Colonic mucosa (tissue), 4 donors: ENCODE data around the gene SLC35A2. TPM values are rescaled to one million over a fixed set of nuclear protein-coding genes. Genes with fewer than 3 reads are reported as not detected.
"Not testable (repeated sequence)": the region's sequence is repeated elsewhere in the genome, so short reads cannot be mapped to it uniquely, and the experiment has no call there.

ENCODE experiments used
- DNase-seq: peaks from one replicate; pipeline ENCODE4 v3.0.0-alpha.2; 2020
- H3K27ac ChIP-seq: fragments of 200-600 bp; one replicate; pipeline ENCODE4 v1.8.0; 2021
- H3K27me3 ChIP-seq: fragments of 200-600 bp; one replicate; pipeline ENCODE4 v1.8.0; 2021
- H3K36me3 ChIP-seq: fragments of 200-600 bp; one replicate; pipeline ENCODE4 v1.8.0; 2021
- H3K4me1 ChIP-seq: fragments of 200-600 bp; one replicate; pipeline ENCODE4 v1.8.0; 2021; ENCODE audit warnings: mild to moderate bottlenecking
- H3K4me3 ChIP-seq: fragments of 200-600 bp; one replicate; pipeline ENCODE4 v1.8.0; 2021
- H3K9ac ChIP-seq, 2 donors: one replicate each; pipeline ENCODE4 v1.7.0; 2013; ENCODE audit warnings: control low read depth in 2 of 2, low read depth in 2 of 2, low read length in 2 of 2
- H3K9me3 ChIP-seq: fragments of 200-600 bp; one replicate; pipeline ENCODE4 v1.8.0; 2021
- CTCF ChIP-seq: fragments of 200-600 bp; IDR thresholded peaks from one replicate; pipeline ENCODE4 v1.8.0; 2022; ENCODE audit warnings: antibody characterized with exemption, mild to moderate bottlenecking
- intact Hi-C: fragments of 100-400 bp; cut with DNase I; formaldehyde crosslinking; loops from one replicate; pipeline ENCODE4 v1.14.1; 2022
- total RNA-seq, 2 donors: library from RNA; stranded (reverse); fragmentation: NEBNext Ultra II Directional in 1 of 2; extraction: Animal tissue kit (Norgen Biotek cat#: 25700) in 1 of 2; gene quantifications; one replicate each; pipeline ENCODE4 v1.2.1, GENCODE V29; 2021
- donor health status: healthy.
- donor health status: DM: no; HTN: no; CAD: no.
- donor health status: DM: no; HTN: no; CAD: no.

Gene SLC35A2
- total RNA-seq, 2 donors from 2014 or later: 57.8 to 83.1 TPM

GRCh38 chrX:48864210-48864609, 47.2 kb downstream of the SLC35A2 start:
- Histone ChIP-seq H3K4me1 (no peaks in the 10 kb centered on the region), H3K4me3 (no peak overlapping the region), H3K27me3 (no peaks in the 10 kb centered on the region), H3K9ac (no peak overlapping the region), H3K27ac (no peak overlapping the region), H3K9me3 (no peaks in the 10 kb centered on the region), H3K36me3 (no peaks in the 10 kb centered on the region)
- TF ChIP-seq CTCF: no peak
- intact Hi-C loops: no loop called here
- DNase-seq: no peak

- TF ChIP-seq CTCF: no peak
- Histone ChIP-seq H3K4me1 (no peaks in the 10 kb centered on the region), H3K36me3 (no peaks in the 10 kb centered on the region), H3K4me3 (no peak overlapping the region), H3K27ac (no peak overlapping the region), H3K9me3 (no peaks in the 10 kb centered on the region), H3K27me3 (no peaks in the 10 kb centered on the region), H3K9ac (no peak overlapping the region)
- intact Hi-C loops: no loop called here
- no peak for DNase-seq
Observed at GRCh38 chrX:48854898-48855297, 56.5 kb downstream of the SLC35A2 start.

- intact Hi-C loops, H3K36me3 ChIP-seq, H3K9me3 ChIP-seq, H3K27ac ChIP-seq, H3K4me3 ChIP-seq, H3K27me3 ChIP-seq, H3K4me1 ChIP-seq, H3K9ac ChIP-seq, DNase-seq: not testable (repeated sequence)
Observed at GRCh38 chrX:48854121-48854804, 57.2 kb downstream of the SLC35A2 start.

GRCh38 chrX:48853494-48853893, 58.0 kb downstream of the SLC35A2 start:
- H3K9me3 ChIP-seq, DNase-seq, H3K27me3 ChIP-seq, intact Hi-C loops, H3K4me1 ChIP-seq, H3K9ac ChIP-seq, H3K36me3 ChIP-seq, H3K27ac ChIP-seq, H3K4me3 ChIP-seq: not testable (repeated sequence)

Other genes starting within 250 kb of the SLC35A2 start
- gene WAS, start 227.8 kb downstream of the SLC35A2 start, total RNA-seq: 1 to 10 TPM; 3.0 to 4.9 TPM
- gene SUV39H1, start 214.9 kb downstream of the SLC35A2 start, total RNA-seq: 10 to 100 TPM in 1 of 2 donors, 1 to 10 TPM in 1; 4.8 to 16.8 TPM
- 1 to 10 TPM; 4.0 to 9.0 TPM for gene GLOD5, start 149.9 kb downstream of the SLC35A2 start, total RNA-seq
- under 1 TPM in 1 of 2 donors, not detected in 1; 0.77 TPM for gene GATA1, start 125.1 kb downstream of the SLC35A2 start, total RNA-seq
- gene HDAC6, start 109.6 kb downstream of the SLC35A2 start, total RNA-seq: 10 to 100 TPM; 66.2 to 71.5 TPM
- gene ERAS, start 85.1 kb downstream of the SLC35A2 start, total RNA-seq: under 1 TPM in 1 of 2 donors, not detected in 1; 0.32 TPM
- gene PCSK1N, start 76.0 kb downstream of the SLC35A2 start, total RNA-seq: 10 to 100 TPM in 1 of 2 donors, 1 to 10 TPM in 1; 6.0 to 10.1 TPM
- gene TIMM17B, start 13.9 kb downstream of the SLC35A2 start, total RNA-seq: 10 to 100 TPM; 48.8 to 91.0 TPM
- 10 to 100 TPM; 68.1 to 76.3 TPM for gene PQBP1, start 13.7 kb downstream of the SLC35A2 start, total RNA-seq
- gene PIM2, start 7.4 kb upstream of the SLC35A2 start, total RNA-seq: 10 to 100 TPM; 14.3 to 18.8 TPM
- 10 to 100 TPM; 40.2 to 40.9 TPM for gene OTUD5, start 46.0 kb upstream of the SLC35A2 start, total RNA-seq
- gene KCND1, start 60.2 kb upstream of the SLC35A2 start, total RNA-seq: 1 to 10 TPM in 1 of 2 donors, under 1 TPM in 1; 0.90 to 1.0 TPM
- gene GRIPAP1, start 90.6 kb upstream of the SLC35A2 start, total RNA-seq: 10 to 100 TPM; 32.0 to 36.9 TPM
- 10 to 100 TPM; 22.4 to 28.5 TPM for gene TFE3, start 131.7 kb upstream of the SLC35A2 start, total RNA-seq
- 10 to 100 TPM; 11.3 to 11.8 TPM for gene CCDC120, start 147.4 kb upstream of the SLC35A2 start, total RNA-seq
- 1 to 10 TPM; 7.0 to 9.9 TPM for gene PRAF2, start 162.4 kb upstream of the SLC35A2 start, total RNA-seq
- 10 to 100 TPM; 40.6 to 46.9 TPM for gene WDR45, start 168.2 kb upstream of the SLC35A2 start, total RNA-seq
- gene GPKOW, start 212.1 kb upstream of the SLC35A2 start, total RNA-seq: 10 to 100 TPM; 25.0 to 27.6 TPM